HEK293 (cell line): ENCODE data around the gene CACNA2D4.

ENCODE experiments used
- CTCF ChIA-PET: fragments of 350-600 bp; formaldehyde crosslinking; extraction: SDS; loops from one replicate; lab custom pipeline; 2021; ENCODE audit warnings: antibody characterized with exemption; lab: Yijun Ruan, JAX
- POLR2A ChIA-PET: fragments of 300-600 bp; formaldehyde crosslinking; extraction: SDS; loops from one replicate; lab custom pipeline; 2020; ENCODE audit warnings: antibody characterized with exemption, inconsistent platforms; lab: Yijun Ruan, JAX
- H3K27ac ChIP-seq: fragments of 200-500 bp; sonication (Bioruptor generic); 2 replicates; pipeline ENCODE4 v1.5.1; 2014; ENCODE audit warnings: low read depth, low read length, control low read depth, inconsistent platforms; ENCODE audit errors: extremely low read depth
- H3K36me3 ChIP-seq, 2 experiments: fragments of 200-500 bp in 1 of 2; sonication (Bioruptor generic) in 1 of 2; 1 replicate in 1 of 2; 2 replicates in 1 of 2; pipeline ENCODE4 v1.5.1; 2014 to 2017; ENCODE audit warnings: inconsistent platforms in 2 of 2, low read length in 2 of 2; ENCODE audit not compliant: control insufficient read depth in 2 of 2, insufficient read depth in 1 of 2
- H3K4me1 ChIP-seq: fragments of 200-500 bp; sonication (Bioruptor generic); 2 replicates; pipeline ENCODE4 v1.5.1; 2014; ENCODE audit warnings: mild to moderate bottlenecking, low read length, inconsistent platforms; ENCODE audit not compliant: control insufficient read depth, insufficient read depth
- H3K4me3 ChIP-seq: 2 replicates; pipeline ENCODE4 v1.5.1; 2011; ENCODE audit warnings: low read depth, mild to moderate bottlenecking, control low read depth, low read length, moderate library complexity
- H3K9me3 ChIP-seq: fragments of 200-500 bp; sonication (Bioruptor generic); 2 replicates; pipeline ENCODE4 v1.5.1; 2014; ENCODE audit warnings: low read depth, low read length, inconsistent platforms; ENCODE audit not compliant: control insufficient read depth, insufficient read depth
- BCL11A ChIP-seq: fragments of 450-650 bp; formaldehyde crosslinking; IDR thresholded peaks from 2 replicates; pipeline ENCODE4 v1.5.1; 2016; ENCODE audit warnings: low read depth, missing biosample characterization, missing genetic modification characterization
- ELK4 ChIP-seq: IDR thresholded peaks from 2 replicates; pipeline ENCODE4 v1.6.1; 2011; ENCODE audit warnings: mild to moderate bottlenecking, low read depth, low read length, borderline replicate concordance
- GLIS1 ChIP-seq: fragments of 450-650 bp; formaldehyde crosslinking; IDR thresholded peaks from 2 replicates; pipeline ENCODE4 v1.5.1; 2016; ENCODE audit warnings: missing biosample characterization, missing genetic modification characterization
- PATZ1 ChIP-seq: fragments of 450-650 bp; formaldehyde crosslinking; IDR thresholded peaks from 2 replicates; pipeline ENCODE4 v1.5.1; 2016; ENCODE audit warnings: missing biosample characterization, missing genetic modification characterization
- ZNF148 ChIP-seq: fragments of 450-650 bp; formaldehyde crosslinking; IDR thresholded peaks from 2 replicates; pipeline ENCODE4 v1.5.0; 2017; ENCODE audit warnings: missing biosample characterization, missing genetic modification characterization, borderline replicate concordance
- ZNF362 ChIP-seq: fragments of 450-650 bp; formaldehyde crosslinking; IDR thresholded peaks from 2 replicates; pipeline ENCODE4 v1.5.1; 2016; ENCODE audit warnings: missing biosample characterization, missing genetic modification characterization
- ZNF560 ChIP-seq: fragments of 450-650 bp; formaldehyde crosslinking; IDR thresholded peaks from 2 replicates; pipeline ENCODE4 v1.5.1; 2017; ENCODE audit warnings: missing biosample characterization, missing genetic modification characterization, borderline replicate concordance
- ZNF580 ChIP-seq: fragments of 450-650 bp; formaldehyde crosslinking; IDR thresholded peaks from 2 replicates; pipeline ENCODE4 v1.5.1; 2016; ENCODE audit warnings: missing biosample characterization, missing genetic modification characterization
- ZNF660 ChIP-seq: fragments of 450-650 bp; IDR thresholded peaks from 2 replicates; pipeline ENCODE4 v1.5.1; 2018; ENCODE audit warnings: missing biosample characterization, mild to moderate bottlenecking, missing genetic modification characterization
- ZNF768 ChIP-seq: fragments of 450-650 bp; formaldehyde crosslinking; IDR thresholded peaks from 2 replicates; pipeline ENCODE4 v1.5.1; 2018; ENCODE audit warnings: missing biosample characterization, mild to moderate bottlenecking, missing genetic modification characterization
- ZNF777 ChIP-seq: fragments of 450-650 bp; formaldehyde crosslinking; IDR thresholded peaks from 2 replicates; pipeline ENCODE4 v1.5.1; 2017; ENCODE audit warnings: missing biosample characterization, missing genetic modification characterization, borderline replicate concordance
- ZSCAN4 ChIP-seq: fragments of 450-650 bp; formaldehyde crosslinking; IDR thresholded peaks from 2 replicates; pipeline ENCODE4 v1.5.1; 2017; ENCODE audit warnings: missing biosample characterization, missing genetic modification characterization
- ZSCAN5A ChIP-seq: fragments of 450-650 bp; formaldehyde crosslinking; IDR thresholded peaks from 2 replicates; pipeline ENCODE4 v1.5.1; 2016; ENCODE audit warnings: missing biosample characterization, missing genetic modification characterization

The CACNA2D4 gene

GRCh38 chr12:1826401-1826800, 92.1 kb downstream of the CACNA2D4 start (continued):
- TF ChIP-seq ZNF660: no peak
- TF ChIP-seq ZSCAN4 (tag by site-specific recombination): no peak
- no peak for TF ChIP-seq ZNF580 (tag by site-specific recombination)
- TF ChIP-seq ELK4: no peak
- TF ChIP-seq ZNF768 (tag by site-specific recombination): no peak
- TF ChIP-seq PATZ1: no peak
- no peak for TF ChIP-seq ZNF362 (tag by site-specific recombination)
- TF ChIP-seq BCL11A (tag by site-specific recombination): no peak
- no peak for TF ChIP-seq ZSCAN5A (tag by site-specific recombination)
- TF ChIP-seq, all 188 proteins: peak for 0

GRCh38 chr12:1825382-1826102, 92.9 kb downstream of the CACNA2D4 start:
- TF ChIP-seq GLIS1 (tag by site-specific recombination) (peak; percentile 72), ZNF148 (no peak), ZNF777 (tag by site-specific recombination) (no peak), ZNF560 (tag by site-specific recombination) (no peak)
- TF ChIP-seq, all 188 proteins: peak for 1
- POLR2A ChIA-PET: no interaction called here
- CTCF ChIA-PET: no interaction called here

More at GRCh38 chr12:1825382-1826102, 92.9 kb downstream of the CACNA2D4 start:
- H3K9me3 ChIP-seq: no peaks in the 10 kb centered on the region
- no peak overlapping the region for H3K4me3 ChIP-seq
- H3K4me1 ChIP-seq: no peaks in the 10 kb centered on the region
- H3K27ac ChIP-seq: no peak overlapping the region
- no peaks in the 10 kb centered on the region for H3K36me3 ChIP-seq
